Measurements from ENCODE around the gene PRKAB1. TPM values are rescaled to one million over a fixed set of nuclear protein-coding genes. Genes with fewer than 3 reads are reported as not detected.

The PRKAB1 gene
- total RNA-seq, 1 experiment from 2014 or later = 34.1 TPM

- CTCF ChIA-PET = no interaction called here
- no TSS peak for BruUV-seq (replicated peaks)
- Histone ChIP-seq H3K36me3 (ENCODE audit: insufficient read depth, low read length, poor library complexity, severe bottlenecking) (peaks cover 50% of the 10 kb centered on the region), H3K9me3 (ENCODE audit: low read depth, low read length, poor library complexity, severe bottlenecking) (no peaks in the 10 kb centered on the region), H3K27me3 (replicated peaks; ENCODE audit: insufficient read depth, low read depth, low read length, poor library complexity) (no peaks in the 10 kb centered on the region), H3K27ac (ENCODE audit: low read depth, low read length, poor library complexity, severe bottlenecking) (no peak overlapping the region), H3K4me1 (ENCODE audit: insufficient read depth, low read length, poor library complexity, severe bottlenecking) (no peaks in the 10 kb centered on the region), H3K4me3 (ENCODE audit: low read depth, low read length, poor library complexity, severe bottlenecking) (no peak overlapping the region)
- no peak for DNase-seq (ENCODE audit: low spot score)
- POLR2A ChIA-PET (ENCODE audit: low non-redundant PET) = interaction anchor here (0.5 kb wide), 1 partner anchor 12 kb away, joined by 3 read pairs; no protein-coding TSS in a partner anchor
- no peak for TF ChIP-seq EZH2 (IDR thresholded peaks at IDR 0.05; ENCODE audit: borderline replicate concordance, low read depth, low read length, poor library complexity, severe bottlenecking)
- no peak for TF ChIP-seq CTCF (conservative IDR thresholded peaks at IDR 0.05; ENCODE audit: low read depth, low read length)
- intact Hi-C loops (cut with micrococcal nuclease; ENCODE audit: unreplicated experiment) = no loop called here
Measured at GRCh38 chr12:119679081-119679480, 11.1 kb downstream of the PRKAB1 start.

GRCh38 chr12:119679490-119679889 is 11.6 kb downstream of the PRKAB1 start:
- Histone ChIP-seq H3K36me3 (ENCODE audit: insufficient read depth, low read length, poor library complexity, severe bottlenecking) (peaks cover 46% of the 10 kb centered on the region), H3K27me3 (replicated peaks; ENCODE audit: insufficient read depth, low read depth, low read length, poor library complexity) (no peaks in the 10 kb centered on the region), H3K9me3 (ENCODE audit: low read depth, low read length, poor library complexity, severe bottlenecking) (no peaks in the 10 kb centered on the region), H3K27ac (ENCODE audit: low read depth, low read length, poor library complexity, severe bottlenecking) (no peak overlapping the region), H3K4me1 (ENCODE audit: insufficient read depth, low read length, poor library complexity, severe bottlenecking) (no peaks in the 10 kb centered on the region), H3K4me3 (ENCODE audit: low read depth, low read length, poor library complexity, severe bottlenecking) (no peak overlapping the region)
- BruUV-seq (replicated peaks) = no TSS peak
- POLR2A ChIA-PET (ENCODE audit: low non-redundant PET) = no interaction called here
- no peak for TF ChIP-seq CTCF (conservative IDR thresholded peaks at IDR 0.05; ENCODE audit: low read depth, low read length)
- TF ChIP-seq EZH2 (IDR thresholded peaks at IDR 0.05; ENCODE audit: borderline replicate concordance, low read depth, low read length, poor library complexity, severe bottlenecking) = no peak
- intact Hi-C loops (cut with micrococcal nuclease; ENCODE audit: unreplicated experiment) = no loop called here
- no peak for DNase-seq (ENCODE audit: low spot score)
- CTCF ChIA-PET = no interaction called here

- ChIA-PET POLR2A (ENCODE audit: low non-redundant PET) (no interaction called here), CTCF (no interaction called here)
- intact Hi-C loops (cut with micrococcal nuclease; ENCODE audit: unreplicated experiment) = no loop called here
- H3K27ac ChIP-seq (ENCODE audit: low read depth, low read length, poor library complexity, severe bottlenecking) = no peak overlapping the region
- TSS peak; percentile 20 for BruUV-seq (replicated peaks)
- DNase-seq (ENCODE audit: low spot score) = no peak
- H3K4me3 ChIP-seq (ENCODE audit: low read depth, low read length, poor library complexity, severe bottlenecking) = no peak overlapping the region
- H3K36me3 ChIP-seq (ENCODE audit: insufficient read depth, low read length, poor library complexity, severe bottlenecking) = peaks cover 34% of the 10 kb centered on the region
- H3K27me3 ChIP-seq (replicated peaks; ENCODE audit: insufficient read depth, low read depth, low read length, poor library complexity) = no peaks in the 10 kb centered on the region
- H3K4me1 ChIP-seq (ENCODE audit: insufficient read depth, low read length, poor library complexity, severe bottlenecking) = no peaks in the 10 kb centered on the region
- no peaks in the 10 kb centered on the region for H3K9me3 ChIP-seq (ENCODE audit: low read depth, low read length, poor library complexity, severe bottlenecking)
- TF ChIP-seq CTCF (conservative IDR thresholded peaks at IDR 0.05; ENCODE audit: low read depth, low read length) (no peak), EZH2 (IDR thresholded peaks at IDR 0.05; ENCODE audit: borderline replicate concordance, low read depth, low read length, poor library complexity, severe bottlenecking) (no peak)
Measured at GRCh38 chr12:119681111-119681510, 13.2 kb downstream of the PRKAB1 start.
